Measurements from ENCODE around the gene SIDT1. TPM values are rescaled to one million over a fixed set of nuclear protein-coding genes. Genes with fewer than 3 reads are reported as not detected.

The SIDT1 gene
- total RNA-seq, 1 donor from 2014 or later = not detected

- Mint-ChIP-seq H3K4me3 (ENCODE audit: unreplicated experiment) (no peak overlapping the region), H3K27ac (ENCODE audit: unreplicated experiment) (no peak overlapping the region), H3K4me1 (ENCODE audit: low read depth, unreplicated experiment) (no peaks in the 10 kb centered on the region), H3K9me3 (ENCODE audit: unreplicated experiment) (no peaks in the 10 kb centered on the region), H3K36me3 (ENCODE audit: low read depth, unreplicated experiment) (no peaks in the 10 kb centered on the region), H3K27me3 (ENCODE audit: low read depth, unreplicated experiment) (peaks cover 31% of the 10 kb centered on the region)
- FAIRE-seq (no peak), DNase-seq (ENCODE audit: low read depth) (no peak)
- Histone ChIP-seq H3K27ac (ENCODE audit: low read depth, low read length) (no peak overlapping the region), H3K79me2 (ENCODE audit: insufficient read depth, low read length) (no peaks in the 10 kb centered on the region), H3K4me3 (ENCODE audit: insufficient read depth, low read depth, low read length) (no peak overlapping the region), H3K36me3 (ENCODE audit: insufficient read depth, low read length) (no peaks in the 10 kb centered on the region), H4K20me1 (ENCODE audit: insufficient read depth, low read length) (no peaks in the 10 kb centered on the region), H2AFZ (ENCODE audit: low read depth, low read length) (no peak overlapping the region), H3K27me3 (ENCODE audit: insufficient read depth, low read length) (peaks cover 9% of the 10 kb centered on the region), H3K9me3 (ENCODE audit: insufficient read depth, low read depth, low read length) (no peaks in the 10 kb centered on the region), H3K4me2 (ENCODE audit: low read length) (no peak overlapping the region), H3K4me1 (ENCODE audit: insufficient read depth, low read length) (no peaks in the 10 kb centered on the region), H3K9ac (ENCODE audit: low read length) (no peak overlapping the region)
- TF ChIP-seq CTCF (IDR thresholded peaks at IDR 0.05; ENCODE audit: insufficient read depth, low read depth, low read length) = no peak
- TF ChIP-seq EZH2 (IDR thresholded peaks at IDR 0.05; ENCODE audit: insufficient read depth, low read length) = no peak
Measured at GRCh38 chr3:113521981-113522380, 10.4 kb upstream of the SIDT1 start.

GRCh38 chr3:113523241-113523640 lies 9.1 kb upstream of the SIDT1 start:
- TF ChIP-seq EZH2 (IDR thresholded peaks at IDR 0.05; ENCODE audit: insufficient read depth, low read length) (no peak), CTCF (IDR thresholded peaks at IDR 0.05; ENCODE audit: insufficient read depth, low read depth, low read length) (no peak)
- H3K27ac ChIP-seq (ENCODE audit: low read depth, low read length) = no peak overlapping the region
- DNase-seq (ENCODE audit: low read depth) = no peak
- Mint-ChIP-seq H3K27me3 (ENCODE audit: low read depth, unreplicated experiment) (peaks cover 37% of the 10 kb centered on the region), H3K4me3 (ENCODE audit: unreplicated experiment) (no peak overlapping the region), H3K9me3 (ENCODE audit: unreplicated experiment) (no peaks in the 10 kb centered on the region), H3K27ac (ENCODE audit: unreplicated experiment) (no peak overlapping the region), H3K4me1 (ENCODE audit: low read depth, unreplicated experiment) (no peaks in the 10 kb centered on the region), H3K36me3 (ENCODE audit: low read depth, unreplicated experiment) (no peaks in the 10 kb centered on the region)
- no peaks in the 10 kb centered on the region for H3K4me1 ChIP-seq (ENCODE audit: insufficient read depth, low read length)
- H3K9ac ChIP-seq (ENCODE audit: low read length) = no peak overlapping the region
- H3K9me3 ChIP-seq (ENCODE audit: insufficient read depth, low read depth, low read length) = no peaks in the 10 kb centered on the region
- H3K79me2 ChIP-seq (ENCODE audit: insufficient read depth, low read length) = no peaks in the 10 kb centered on the region
- no peak overlapping the region for H2AFZ ChIP-seq (ENCODE audit: low read depth, low read length)
- no peaks in the 10 kb centered on the region for H4K20me1 ChIP-seq (ENCODE audit: insufficient read depth, low read length)
- H3K4me2 ChIP-seq (ENCODE audit: low read length) = no peak overlapping the region
- peaks cover 16% of the 10 kb centered on the region for H3K27me3 ChIP-seq (ENCODE audit: insufficient read depth, low read length)
- H3K4me3 ChIP-seq (ENCODE audit: insufficient read depth, low read depth, low read length) = no peak overlapping the region
- FAIRE-seq = no peak
- H3K36me3 ChIP-seq (ENCODE audit: insufficient read depth, low read length) = no peaks in the 10 kb centered on the region

- peaks cover 60% of the 10 kb centered on the region for H3K27me3 ChIP-seq (ENCODE audit: insufficient read depth, low read length)
- peaks cover 13% of the 10 kb centered on the region for H3K4me1 ChIP-seq (ENCODE audit: insufficient read depth, low read length)
- H3K27me3 Mint-ChIP-seq (ENCODE audit: low read depth, unreplicated experiment) = peaks cover 67% of the 10 kb centered on the region
- H3K27ac Mint-ChIP-seq (ENCODE audit: unreplicated experiment) = no peak overlapping the region
- H3K36me3 ChIP-seq (ENCODE audit: insufficient read depth, low read length) = no peaks in the 10 kb centered on the region
- H3K79me2 ChIP-seq (ENCODE audit: insufficient read depth, low read length) = no peaks in the 10 kb centered on the region
- H4K20me1 ChIP-seq (ENCODE audit: insufficient read depth, low read length) = no peaks in the 10 kb centered on the region
- H3K9me3 Mint-ChIP-seq (ENCODE audit: unreplicated experiment) = no peaks in the 10 kb centered on the region
- peak overlapping the region; percentile 86 for H3K4me3 Mint-ChIP-seq (ENCODE audit: unreplicated experiment)
- no peak for FAIRE-seq
- peak overlapping the region; percentile 74 for H2AFZ ChIP-seq (ENCODE audit: low read depth, low read length)
- H3K9me3 ChIP-seq (ENCODE audit: insufficient read depth, low read depth, low read length) = no peaks in the 10 kb centered on the region
- H3K4me1 Mint-ChIP-seq (ENCODE audit: low read depth, unreplicated experiment) = peaks cover 10% of the 10 kb centered on the region
- H3K9ac ChIP-seq (ENCODE audit: low read length) = peak overlapping the region; percentile 55
- peak overlapping the region; percentile 62 for H3K4me3 ChIP-seq (ENCODE audit: insufficient read depth, low read depth, low read length)
- no peak overlapping the region for H3K27ac ChIP-seq (ENCODE audit: low read depth, low read length)
- H3K4me2 ChIP-seq (ENCODE audit: low read length) = peak overlapping the region; percentile 96
- TF ChIP-seq CTCF (IDR thresholded peaks at IDR 0.05; ENCODE audit: insufficient read depth, low read depth, low read length) = no peak
- TF ChIP-seq EZH2 (IDR thresholded peaks at IDR 0.05; ENCODE audit: insufficient read depth, low read length) = peak; percentile 87
- H3K36me3 Mint-ChIP-seq (ENCODE audit: low read depth, unreplicated experiment) = no peaks in the 10 kb centered on the region
- DNase-seq (ENCODE audit: low read depth) = no peak
Measured at GRCh38 chr3:113532698-113533533, 561 bp downstream of the SIDT1 start.
